Neuronal stem cell (in vitro differentiated cells): Measurements from ENCODE around the gene ANP32B.

Source experiments
- DNase-seq: peaks from one replicate; pipeline ENCODE4 v3.0.0-alpha.2; 2013; ENCODE audit warnings: low spot score
- H2AFZ ChIP-seq: one replicate; pipeline ENCODE4 v1.6.1; 2013; ENCODE audit warnings: mild to moderate bottlenecking, low read length, inconsistent platforms
- H2AK5ac ChIP-seq: 2 replicates; pipeline ENCODE4 v1.6.1; 2013; ENCODE audit warnings: low read depth, mild to moderate bottlenecking, inconsistent platforms, low read length, moderate library complexity, mixed read lengths
- H2BK120ac ChIP-seq: 2 replicates; pipeline ENCODE4 v1.6.1; 2013; ENCODE audit warnings: low read depth, mild to moderate bottlenecking, inconsistent platforms, low read length, moderate library complexity, mixed read lengths
- H2BK12ac ChIP-seq: one replicate; pipeline ENCODE4 v1.6.1; 2013; ENCODE audit warnings: low read length, inconsistent platforms
- H2BK15ac ChIP-seq: 2 replicates; pipeline ENCODE4 v1.6.1; 2013; ENCODE audit warnings: mild to moderate bottlenecking, low read length, inconsistent platforms, mixed read lengths
- H2BK5ac ChIP-seq: one replicate; pipeline ENCODE4 v1.6.1; 2013; ENCODE audit warnings: inconsistent platforms, mild to moderate bottlenecking, low read length, moderate library complexity
- H3K14ac ChIP-seq: one replicate; pipeline ENCODE4 v1.6.1; 2013; ENCODE audit warnings: low read length, inconsistent platforms
- H3K18ac ChIP-seq: 2 replicates; pipeline ENCODE4 v1.6.1; 2013; ENCODE audit warnings: low read length, inconsistent platforms
- H3K23ac ChIP-seq: 2 replicates; pipeline ENCODE4 v1.6.1; 2013; ENCODE audit warnings: low read depth, mild to moderate bottlenecking, mixed read lengths, low read length, inconsistent platforms; ENCODE audit not compliant: poor library complexity
- H3K27ac ChIP-seq: replicated peaks from 3 replicates; pipeline ENCODE4 v1.5.1; 2013; ENCODE audit warnings: low read length, inconsistent platforms
- H3K27me3 ChIP-seq, 3 experiments: 2 replicates each; pipeline ENCODE4 v1.6.1; 2013; ENCODE audit warnings: low read length in 3 of 3, mild to moderate bottlenecking in 2 of 3, inconsistent platforms in 1 of 3, low read depth in 1 of 3, mixed read lengths in 1 of 3, moderate library complexity in 1 of 3; ENCODE audit not compliant: control insufficient read depth in 3 of 3, insufficient read depth in 3 of 3
- H3K36me3 ChIP-seq, 2 donors: replicated peaks in 1 of 2; 2 replicates each; pipeline ENCODE4 v1.6.1; 2013; ENCODE audit warnings: low read length in 2 of 2; ENCODE audit not compliant: control insufficient read depth in 2 of 2, insufficient read depth in 2 of 2
- H3K4ac ChIP-seq: 2 replicates; pipeline ENCODE4 v1.6.1; 2013; ENCODE audit warnings: inconsistent platforms, mild to moderate bottlenecking, low read length, moderate library complexity
- H3K4me1 ChIP-seq, 2 donors: 1 replicate in 1 of 2; 2 replicates in 1 of 2; pipeline ENCODE4 v1.6.1; 2013; ENCODE audit warnings: low read length in 2 of 2, low read depth in 1 of 2; ENCODE audit not compliant: control insufficient read depth in 2 of 2, insufficient read depth in 1 of 2
- H3K4me2 ChIP-seq: one replicate; pipeline ENCODE4 v1.6.1; 2013; ENCODE audit warnings: mild to moderate bottlenecking, low read length, inconsistent platforms; ENCODE audit not compliant: insufficient read depth, poor library complexity, severe bottlenecking
- H3K4me3 ChIP-seq, 2 donors: 2 replicates each; pipeline ENCODE4 v1.5.1; 2013; ENCODE audit warnings: low read length in 2 of 2, mild to moderate bottlenecking in 2 of 2, inconsistent platforms in 1 of 2, moderate library complexity in 1 of 2
- H3K79me1 ChIP-seq: one replicate; pipeline ENCODE4 v1.6.1; 2013; ENCODE audit warnings: low read depth, mild to moderate bottlenecking, inconsistent platforms, low read length, moderate library complexity
- H3K9ac ChIP-seq: one replicate; pipeline ENCODE4 v1.6.1; 2013; ENCODE audit warnings: mild to moderate bottlenecking, low read depth, low read length, inconsistent platforms; ENCODE audit not compliant: poor library complexity
- H3K9me3 ChIP-seq, 2 donors: replicated peaks in 1 of 2; 2 replicates each; pipeline versions ENCODE3 to v1.6.1; 2013; ENCODE audit warnings: low read length in 2 of 2, mild to moderate bottlenecking in 2 of 2, inconsistent platforms in 1 of 2, low read depth in 1 of 2, mixed read lengths in 1 of 2, moderate library complexity in 1 of 2; ENCODE audit not compliant: control insufficient read depth in 2 of 2, insufficient read depth in 1 of 2
- H4K8ac ChIP-seq: one replicate; pipeline ENCODE4 v1.6.1; 2013; ENCODE audit warnings: low read depth, mild to moderate bottlenecking, inconsistent platforms, low read length, moderate library complexity
- H4K91ac ChIP-seq: one replicate; pipeline ENCODE4 v1.6.1; 2013; ENCODE audit warnings: low read length, low read depth, mild to moderate bottlenecking, inconsistent platforms; ENCODE audit not compliant: poor library complexity
- WGBS, 2 donors: extraction: QIAGEN DNeasy Blood & Tissue Kit; methylation state at CpG; one replicate each; pipeline ENCODE4 v1.1.7; 2013; ENCODE audit warnings: missing lambda C conversion rate in 2 of 2, mixed read lengths in 1 of 2; ENCODE audit not compliant: insufficient read length in 2 of 2, insufficient replicate concordance in 1 of 2; ENCODE audit errors: extremely low coverage in 2 of 2; 5-methylcytosine and 5-hydroxymethylcytosine counted together

ANP32B gene

DNA sequence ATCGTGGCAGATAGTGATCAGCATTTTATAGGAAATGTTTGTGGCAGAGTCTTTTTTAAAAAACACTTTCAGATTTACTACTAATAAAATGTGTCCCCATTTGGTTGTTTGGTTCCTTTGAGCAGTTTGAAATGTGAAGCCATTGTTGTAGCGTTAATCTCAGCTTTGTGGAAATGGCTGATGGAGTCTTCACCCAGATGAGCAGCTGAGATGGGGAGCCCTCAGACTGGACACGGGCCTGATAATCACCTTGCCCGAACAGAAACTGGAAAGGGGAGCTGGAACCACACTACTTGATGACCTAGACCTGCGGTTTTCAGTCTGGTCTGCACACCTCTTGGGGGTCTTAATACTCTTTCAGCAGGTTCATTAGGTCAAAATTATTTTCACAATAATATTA is 20.6 kb upstream of the ANP32B start:
- H3K79me1 ChIP-seq: no peaks in the 10 kb centered on the region
- H4K8ac ChIP-seq: no peak overlapping the region
- no peak overlapping the region for H3K4ac ChIP-seq
- no peak overlapping the region for H2AFZ ChIP-seq
- no peaks in the 10 kb centered on the region for H3K4me1 ChIP-seq
- no peak overlapping the region for H3K9ac ChIP-seq
- no peak overlapping the region for H4K91ac ChIP-seq
- H3K14ac ChIP-seq: no peak overlapping the region
- no peak overlapping the region for H2BK120ac ChIP-seq
- no peak overlapping the region for H2BK15ac ChIP-seq
- no peak overlapping the region for H2AK5ac ChIP-seq
- WGBS, 2 donors: no CpG with 5 or more reads among the region's 5 CpGs
- H3K27ac ChIP-seq: no peak overlapping the region
- no peak overlapping the region for H3K4me3 ChIP-seq
- no peaks in the 10 kb centered on the region for H3K36me3 ChIP-seq
- H3K23ac ChIP-seq: no peak overlapping the region
- no peak overlapping the region for H3K4me2 ChIP-seq
- no peak overlapping the region for H2BK5ac ChIP-seq
- H3K27me3 ChIP-seq: peaks cover 0 to 56% (median 1%) of the 10 kb centered on the region in 3 experiments
- no peak overlapping the region for H2BK12ac ChIP-seq
- H3K9me3 ChIP-seq: no peaks in the 10 kb centered on the region
- DNase-seq: no peak
- H3K18ac ChIP-seq: no peak overlapping the region

DNA sequence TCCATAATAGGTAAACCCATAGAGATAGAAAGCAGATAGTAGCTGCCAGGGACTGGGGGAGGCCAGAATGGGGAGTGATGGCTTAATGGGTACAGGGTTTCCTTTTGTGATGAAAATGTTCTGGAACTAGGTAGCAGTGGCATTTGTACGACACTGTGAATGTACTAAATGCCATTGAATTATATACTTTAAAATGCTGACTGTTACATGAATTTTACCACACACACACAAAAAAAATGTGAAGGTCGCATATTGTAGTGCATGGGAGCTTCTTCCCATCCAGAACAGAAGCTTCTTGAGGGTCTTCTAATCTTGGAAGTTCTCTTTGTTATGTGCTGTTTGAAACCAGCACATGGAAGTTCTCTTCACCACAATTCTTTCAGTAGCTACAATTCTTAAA is 19.9 kb upstream of the ANP32B start:
- H3K23ac ChIP-seq: no peak overlapping the region
- no peak overlapping the region for H3K4ac ChIP-seq
- H2BK12ac ChIP-seq: no peak overlapping the region
- H3K9me3 ChIP-seq: no peaks in the 10 kb centered on the region
- H3K4me1 ChIP-seq: no peaks in the 10 kb centered on the region
- no peaks in the 10 kb centered on the region for H3K79me1 ChIP-seq
- no CpG with 5 or more reads among the region's 2 CpGs for WGBS, 2 donors
- H3K9ac ChIP-seq: no peak overlapping the region
- H4K8ac ChIP-seq: no peak overlapping the region
- no peak for DNase-seq
- no peak overlapping the region for H2BK120ac ChIP-seq
- H3K27me3 ChIP-seq: peaks cover 0 to 56% (median 1%) of the 10 kb centered on the region in 3 experiments
- H2BK15ac ChIP-seq: no peak overlapping the region
- no peak overlapping the region for H3K4me2 ChIP-seq
- no peaks in the 10 kb centered on the region for H3K36me3 ChIP-seq
- no peak overlapping the region for H3K14ac ChIP-seq
- H3K18ac ChIP-seq: no peak overlapping the region
- H3K4me3 ChIP-seq: no peak overlapping the region
- H2AFZ ChIP-seq: no peak overlapping the region
- no peak overlapping the region for H4K91ac ChIP-seq
- no peak overlapping the region for H2BK5ac ChIP-seq
- H3K27ac ChIP-seq: no peak overlapping the region
- H2AK5ac ChIP-seq: no peak overlapping the region

DNA sequence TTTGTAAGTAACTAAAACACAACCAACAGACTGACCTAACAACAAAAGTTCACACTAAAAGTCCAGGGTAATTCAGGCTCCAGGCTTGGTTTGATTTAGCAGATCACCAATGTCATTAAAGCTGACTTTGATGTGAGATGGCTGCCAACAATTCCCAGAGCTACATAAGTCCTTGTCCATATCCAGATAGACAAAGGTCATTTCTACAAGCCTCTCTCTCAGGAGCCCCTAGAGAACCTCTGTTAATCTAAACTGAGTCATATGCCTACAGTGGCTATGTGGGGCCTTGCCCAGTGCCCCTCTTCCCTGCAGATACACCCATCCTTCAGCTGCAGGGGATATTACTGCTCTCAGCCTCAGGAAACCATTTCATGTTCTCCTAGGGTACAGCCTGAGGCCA is 18.2 kb upstream of the ANP32B start:
- no peak overlapping the region for H2AK5ac ChIP-seq
- H3K4me3 ChIP-seq: no peak overlapping the region
- peaks cover 0 to 49% (median 0%) of the 10 kb centered on the region in 3 experiments for H3K27me3 ChIP-seq
- H2BK5ac ChIP-seq: no peak overlapping the region
- no peak overlapping the region for H2BK12ac ChIP-seq
- H3K36me3 ChIP-seq: no peaks in the 10 kb centered on the region
- no peaks in the 10 kb centered on the region for H3K79me1 ChIP-seq
- no peak overlapping the region for H2AFZ ChIP-seq
- no peak for DNase-seq
- no peak overlapping the region for H3K9ac ChIP-seq
- H2BK120ac ChIP-seq: no peak overlapping the region
- H3K27ac ChIP-seq: no peak overlapping the region
- H3K4me1 ChIP-seq: no peaks in the 10 kb centered on the region
- no peak overlapping the region for H3K14ac ChIP-seq
- no peak overlapping the region for H4K91ac ChIP-seq
- H3K23ac ChIP-seq: no peak overlapping the region
- no peak overlapping the region for H2BK15ac ChIP-seq
- H4K8ac ChIP-seq: no peak overlapping the region
- no peak overlapping the region for H3K4ac ChIP-seq
- H3K9me3 ChIP-seq: no peaks in the 10 kb centered on the region
- H3K18ac ChIP-seq: no peak overlapping the region
- no peak overlapping the region for H3K4me2 ChIP-seq

DNA sequence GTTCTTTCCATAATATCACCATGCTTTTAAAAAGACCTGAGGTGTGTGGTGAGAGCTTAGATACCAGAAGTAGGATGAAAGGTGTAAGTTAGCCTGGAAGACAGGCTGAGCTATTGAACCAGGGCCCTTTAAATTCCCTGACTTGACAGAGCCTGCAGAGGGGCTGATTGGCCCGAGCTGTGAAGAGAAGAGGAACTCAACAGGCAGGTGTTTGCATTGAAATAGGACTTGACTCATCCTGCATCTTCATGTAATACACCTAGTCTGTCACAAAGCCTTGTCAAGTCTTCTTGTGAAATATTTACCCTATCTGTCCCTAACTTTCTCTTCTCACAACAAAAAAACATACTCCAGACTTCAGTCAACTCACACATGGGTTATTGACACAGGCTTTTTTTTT is 16.6 kb upstream of the ANP32B start:
- H3K4me3 ChIP-seq: no peak overlapping the region
- no CpG with 5 or more reads among the region's 1 CpG for WGBS, 2 donors
- H2BK15ac ChIP-seq: no peak overlapping the region
- no peak overlapping the region for H3K23ac ChIP-seq
- no peak overlapping the region for H4K91ac ChIP-seq
- H3K4me1 ChIP-seq: no peaks in the 10 kb centered on the region
- no peaks in the 10 kb centered on the region for H3K9me3 ChIP-seq
- H3K18ac ChIP-seq: no peak overlapping the region
- H2BK12ac ChIP-seq: no peak overlapping the region
- no peak overlapping the region for H4K8ac ChIP-seq
- no peak overlapping the region for H2BK5ac ChIP-seq
- H3K79me1 ChIP-seq: no peaks in the 10 kb centered on the region
- H3K4me2 ChIP-seq: no peak overlapping the region
- no peak overlapping the region for H2BK120ac ChIP-seq
- H3K27me3 ChIP-seq: peaks cover 0 to 44% (median 0%) of the 10 kb centered on the region in 3 experiments
- no peak overlapping the region for H3K4ac ChIP-seq
- H3K9ac ChIP-seq: no peak overlapping the region
- H3K27ac ChIP-seq: no peak overlapping the region
- no peak overlapping the region for H2AK5ac ChIP-seq
- no peak overlapping the region for H3K14ac ChIP-seq
- H2AFZ ChIP-seq: no peak overlapping the region
- H3K36me3 ChIP-seq: no peaks in the 10 kb centered on the region
- no peak for DNase-seq
